Measurements from ENCODE around the gene RNF144B. TPM values are rescaled to one million over a fixed set of nuclear protein-coding genes. Genes with fewer than 3 reads are reported as not detected.

RNF144B gene
- total and polyA plus RNA-seq, 10 of the 15 experiments (the other 5 are each of a cell fraction or from before 2014, with no cell fraction given): 0.03 to 0.18 (median 0.14) TPM

GRCh38 chr6:18503593-18504231 is 116.6 kb downstream of the RNF144B start (continued):
- TF ChIP-seq BCL3 (IDR thresholded peaks at IDR 0.05; ENCODE audit: borderline replicate concordance, insufficient read depth, low read depth, low read length, poor library complexity, severe bottlenecking): no peak
- peak; percentile 17 for TF ChIP-seq MEF2B (IDR thresholded peaks at IDR 0.05; ENCODE audit: partially characterized antibody, poor library complexity, severe bottlenecking)
- TF ChIP-seq RAD21 (IDR thresholded peaks at IDR 0.05; ENCODE audit: insufficient read depth, low read depth, low read length): peak; percentile 100
- TF ChIP-seq NRF1 (conservative IDR thresholded peaks at IDR 0.05; ENCODE audit: low read depth, low read length): no peak
- TF ChIP-seq NFXL1 (IDR thresholded peaks at IDR 0.05; ENCODE audit: borderline replicate concordance): no peak
- no peak for TF ChIP-seq ZNF687 (IDR thresholded peaks at IDR 0.05)
- TF ChIP-seq STAT1 (conservative IDR thresholded peaks at IDR 0.05): no peak
- TF ChIP-seq SKIL (IDR thresholded peaks at IDR 0.05; ENCODE audit: low read depth, poor library complexity, severe bottlenecking): peak; percentile 41
- no peak for TF ChIP-seq RELA (IDR thresholded peaks at IDR 0.05; ENCODE audit: borderline replicate concordance, partially characterized antibody)
- no peak for TF ChIP-seq MTA2 (IDR thresholded peaks at IDR 0.05; ENCODE audit: low read depth)
- no peak for TF ChIP-seq STAT3 (IDR thresholded peaks at IDR 0.05; ENCODE audit: low read depth, low read length)
- TF ChIP-seq POLR2A (IDR thresholded peaks at IDR 0.05; ENCODE audit: low read depth, low read length): no peak
- no peak for TF ChIP-seq POLR2AphosphoS5 (IDR thresholded peaks at IDR 0.05; ENCODE audit: low read length)
- TF ChIP-seq RB1 (IDR thresholded peaks at IDR 0.05; ENCODE audit: borderline replicate concordance): no peak; the same call in 1 of the 2 replicates
- no peak for TF ChIP-seq SMAD5 (IDR thresholded peaks at IDR 0.05; ENCODE audit: low read depth)
- no peak for TF ChIP-seq KAT2A (conservative IDR thresholded peaks at IDR 0.05; ENCODE audit: control insufficient read depth, low read depth, low read length)
- no peak for TF ChIP-seq ESRRA (IDR thresholded peaks at IDR 0.05; ENCODE audit: low read length)
- TF ChIP-seq ATF2 (IDR thresholded peaks at IDR 0.05; ENCODE audit: low read length): no peak
